Endothelial cell (in vitro differentiated cells): ENCODE measurements around the gene PPP1R3G. TPM values are rescaled to one million over a fixed set of nuclear protein-coding genes. Genes with fewer than 3 reads are reported as not detected.

Experiments
- DNase-seq: peaks from one replicate; pipeline ENCODE4 v3.0.0; 2021; ENCODE audit warnings: low spot score
- H3K27ac Mint-ChIP-seq: one replicate; pipeline ENCODE4 v1.8.0; 2021; ENCODE audit warnings: mixed read lengths, inconsistent platforms; ENCODE audit not compliant: unreplicated experiment
- H3K27me3 Mint-ChIP-seq: one replicate; pipeline ENCODE4 v1.8.0; 2021; ENCODE audit warnings: mild to moderate bottlenecking, moderate library complexity, mixed read lengths, inconsistent platforms; ENCODE audit not compliant: unreplicated experiment
- H3K36me3 Mint-ChIP-seq: one replicate; pipeline ENCODE4 v1.8.0; 2021; ENCODE audit warnings: mild to moderate bottlenecking, low read depth, mixed read lengths, inconsistent platforms; ENCODE audit not compliant: unreplicated experiment
- H3K4me1 Mint-ChIP-seq: one replicate; pipeline ENCODE4 v1.8.0; 2021; ENCODE audit warnings: mild to moderate bottlenecking, mixed read lengths, inconsistent platforms; ENCODE audit not compliant: unreplicated experiment
- H3K4me3 Mint-ChIP-seq: one replicate; pipeline ENCODE4 v1.8.0; 2021; ENCODE audit warnings: mild to moderate bottlenecking, mixed read lengths, inconsistent platforms; ENCODE audit not compliant: unreplicated experiment
- H3K9me3 Mint-ChIP-seq: one replicate; pipeline ENCODE4 v1.8.0; 2021; ENCODE audit warnings: mixed read lengths, inconsistent platforms; ENCODE audit not compliant: unreplicated experiment
- CTCF ChIP-seq: fragments of 200-600 bp; sonication (generic); IDR thresholded peaks from one replicate; pipeline ENCODE4 v1.5.0; 2021; ENCODE audit warnings: antibody characterized with exemption; ENCODE audit not compliant: unreplicated experiment
- total RNA-seq: library from RNA; stranded (reverse); fragmentation: NEBNext Ultra II Directional; extraction: Animal tissue kit (Norgen Biotek cat#: 25700); gene quantifications from one replicate; pipeline ENCODE4 v1.2.1, GENCODE V29; 2021; ENCODE audit not compliant: unreplicated experiment

PPP1R3G gene
- total RNA-seq, 1 donor from 2014 or later: 0.05 TPM

- Mint-ChIP-seq H3K4me3 (no peak overlapping the region), H3K36me3 (peaks cover 5% of the 10 kb centered on the region), H3K9me3 (no peaks in the 10 kb centered on the region), H3K27ac (no peak overlapping the region), H3K27me3 (peaks cover 3% of the 10 kb centered on the region), H3K4me1 (peaks cover 59% of the 10 kb centered on the region)
- no peak for DNase-seq
- TF ChIP-seq CTCF: no peak
These were observed 45.2 kb downstream of the PPP1R3G start for GRCh38 chr6:5130135-5130866.

GRCh38 chr6:5132731-5133130, 47.6 kb downstream of the PPP1R3G start:
- Mint-ChIP-seq H3K27me3 (peaks cover 3% of the 10 kb centered on the region), H3K9me3 (no peaks in the 10 kb centered on the region), H3K36me3 (peaks cover 5% of the 10 kb centered on the region), H3K27ac (peak overlapping the region; percentile 98), H3K4me3 (no peak overlapping the region), H3K4me1 (peaks cover 63% of the 10 kb centered on the region)
- DNase-seq: peak; percentile 57
- TF ChIP-seq CTCF: no peak

GRCh38 chr6:5133943-5134342, 48.8 kb downstream of the PPP1R3G start:
- H3K9me3 Mint-ChIP-seq: no peaks in the 10 kb centered on the region
- no peak for TF ChIP-seq CTCF
- H3K4me1 Mint-ChIP-seq: peaks cover 52% of the 10 kb centered on the region

GRCh38 chr6:5135788-5136376, 50.7 kb downstream of the PPP1R3G start:
- peak; percentile 58 for DNase-seq
- Mint-ChIP-seq H3K4me3 (no peak overlapping the region), H3K4me1 (peaks cover 38% of the 10 kb centered on the region), H3K36me3 (no peaks in the 10 kb centered on the region), H3K9me3 (no peaks in the 10 kb centered on the region), H3K27ac (no peak overlapping the region), H3K27me3 (peaks cover 3% of the 10 kb centered on the region)
- peak; percentile 83 for TF ChIP-seq CTCF

More at GRCh38 chr6:5133943-5134342, 48.8 kb downstream of the PPP1R3G start:
- Mint-ChIP-seq H3K27me3 (peaks cover 3% of the 10 kb centered on the region), H3K36me3 (peaks cover 5% of the 10 kb centered on the region), H3K27ac (no peak overlapping the region), H3K4me3 (no peak overlapping the region)
- DNase-seq: no peak

- H3K9me3 Mint-ChIP-seq: no peaks in the 10 kb centered on the region
- peak overlapping the region; percentile 19 for H3K27ac Mint-ChIP-seq
- H3K36me3 Mint-ChIP-seq: no peaks in the 10 kb centered on the region
- peaks cover 37% of the 10 kb centered on the region for H3K4me1 Mint-ChIP-seq
- H3K4me3 Mint-ChIP-seq: no peak overlapping the region
- TF ChIP-seq CTCF: no peak
- DNase-seq: no peak
- H3K27me3 Mint-ChIP-seq: peaks cover 3% of the 10 kb centered on the region
These were observed 51.7 kb downstream of the PPP1R3G start for GRCh38 chr6:5136851-5137250.
